Subcutaneous adipose tissue (tissue), 4 donors: ENCODE results near the gene NFATC2IP. TPM values are rescaled to one million over a fixed set of nuclear protein-coding genes. Genes with fewer than 3 reads are reported as not detected.

Experiments
- CTCF ChIP-seq: fragments of 450-650 bp; IDR thresholded peaks from one replicate; pipeline ENCODE4 v1.5.1; 2016; ENCODE audit warnings: low read depth, mild to moderate bottlenecking, control low read depth, antibody characterized with exemption, moderate library complexity
- total RNA-seq, 4 donors: library from RNA; depleted of rRNA; stranded (reverse); fragments of >200 nt; gene quantifications; one replicate each; pipeline ENCODE4 v1.1.0, GENCODE V29; 2016

The NFATC2IP gene
- total RNA-seq, 4 donors from 2014 or later, result 18.2 to 33.5 (median 23.8) TPM

- no peak for TF ChIP-seq CTCF
Measured at GRCh38 chr16:28992496-28992895, 41.8 kb downstream of the NFATC2IP start.

GRCh38 chr16:28998837-28999236 is 48.1 kb downstream of the NFATC2IP start:
- no peak for TF ChIP-seq CTCF

- TF ChIP-seq CTCF, result no peak
Measured at GRCh38 chr16:28999577-28999976, 48.8 kb downstream of the NFATC2IP start.

GRCh38 chr16:29000019-29000418 is 49.3 kb downstream of the NFATC2IP start:
- no peak for TF ChIP-seq CTCF

- TF ChIP-seq CTCF, result no peak
Measured at GRCh38 chr16:29007730-29008593, 57.2 kb downstream of the NFATC2IP start.

GRCh38 chr16:29009050-29009837 is 58.5 kb downstream of the NFATC2IP start:
- no peak for TF ChIP-seq CTCF

- TF ChIP-seq CTCF, result no peak
Measured at GRCh38 chr16:29009838-29010166, 59.1 kb downstream of the NFATC2IP start.
